DMS53 treated with DMSO at 0.1 percent for 48 hours (cell line): ENCODE data around the gene COX14.

ENCODE experiments used
- DNase-seq: peaks from one replicate; lab custom pipeline; 2025; ENCODE audit not compliant: unreplicated experiment; lab: John Stamatoyannopoulos, UW

The COX14 gene

DNA sequence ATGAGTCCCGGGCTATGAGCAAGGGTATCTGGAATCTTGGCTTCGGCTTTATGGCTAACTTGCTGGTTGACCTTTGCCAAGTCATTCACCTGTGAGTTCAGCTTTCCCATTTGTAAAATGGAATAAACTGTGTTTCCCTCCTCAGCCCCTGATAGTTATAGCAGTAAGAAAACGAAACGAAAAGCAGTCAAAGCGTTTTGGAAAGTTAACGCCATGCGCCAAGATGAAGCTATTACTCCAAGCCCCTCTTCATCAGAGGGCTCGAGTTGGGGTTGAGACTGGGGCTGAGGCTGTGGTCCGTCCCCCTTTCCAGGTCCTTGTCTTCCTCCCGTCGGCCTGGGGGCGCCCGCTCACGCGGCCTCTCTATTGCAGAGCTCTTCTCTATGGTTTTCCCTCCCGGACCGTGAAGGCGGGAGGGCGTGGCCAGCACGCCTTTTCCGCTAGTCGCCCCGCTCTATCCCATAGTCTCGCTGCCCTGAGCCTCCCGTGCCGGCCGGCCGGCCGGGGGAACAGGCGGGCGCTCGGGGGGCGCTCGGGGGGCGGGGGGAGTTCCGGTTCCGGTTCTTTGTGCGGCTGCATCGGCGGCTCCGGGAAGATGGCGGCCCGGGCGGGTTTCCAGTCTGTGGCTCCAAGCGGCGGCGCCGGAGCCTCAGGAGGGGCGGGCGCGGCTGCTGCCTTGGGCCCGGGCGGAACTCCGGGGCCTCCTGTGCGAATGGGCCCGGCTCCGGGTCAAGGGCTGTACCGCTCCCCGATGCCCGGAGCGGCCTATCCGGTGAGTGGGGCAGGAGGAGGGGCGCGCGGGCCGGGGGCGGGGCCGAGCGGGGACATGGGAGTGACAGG, 27.0 kb upstream of the COX14 start, which contains the start of gene SMARCD1:
Gene SMARCD1 (plus strand): TSS at position 568 of the 840 bp plus-strand sequence. CDS start 28 bp downstream, at position 596.
- peak; percentile 87 for DNase-seq

DNA sequence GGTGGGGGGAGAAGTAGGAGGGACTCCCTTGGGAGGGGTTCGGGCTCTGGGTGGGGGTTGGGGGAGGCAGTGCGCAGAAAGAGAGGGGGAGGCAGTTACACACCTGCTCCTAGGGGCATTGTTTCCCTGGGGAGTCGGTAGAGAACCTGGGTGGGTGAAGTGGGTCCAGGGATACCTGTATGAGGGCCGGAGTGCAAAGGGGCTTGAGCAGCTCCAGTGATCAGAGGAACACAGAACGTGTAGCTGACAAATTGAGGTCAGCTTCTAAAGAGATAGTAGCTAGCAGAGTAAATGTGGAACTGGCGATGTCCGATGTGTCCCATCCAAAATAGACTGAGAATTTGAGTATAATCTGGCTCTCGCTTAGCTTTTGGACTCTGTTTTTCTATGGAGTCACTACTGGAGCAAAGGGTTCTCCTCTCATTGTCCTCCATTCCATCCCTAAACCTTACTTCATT, 26.4 kb upstream of the COX14 start:
- no peak for DNase-seq

DNA sequence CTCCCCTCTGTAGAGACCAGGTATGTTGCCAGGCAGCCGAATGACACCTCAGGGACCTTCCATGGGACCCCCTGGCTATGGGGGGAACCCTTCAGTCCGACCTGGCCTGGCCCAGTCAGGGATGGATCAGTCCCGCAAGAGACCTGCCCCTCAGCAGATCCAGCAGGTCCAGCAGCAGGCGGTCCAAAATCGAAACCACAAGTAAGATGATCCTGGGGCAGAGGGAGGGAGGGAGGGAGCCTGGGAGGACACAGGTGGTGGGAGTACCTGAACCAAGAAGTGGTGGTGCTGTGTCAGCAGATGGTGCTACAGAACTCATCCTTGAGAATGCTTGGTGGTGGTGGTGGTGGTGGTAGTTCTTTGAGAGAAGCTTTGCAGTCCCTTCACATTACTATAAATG, 25.9 kb upstream of the COX14 start:
- no peak for DNase-seq

DNA sequence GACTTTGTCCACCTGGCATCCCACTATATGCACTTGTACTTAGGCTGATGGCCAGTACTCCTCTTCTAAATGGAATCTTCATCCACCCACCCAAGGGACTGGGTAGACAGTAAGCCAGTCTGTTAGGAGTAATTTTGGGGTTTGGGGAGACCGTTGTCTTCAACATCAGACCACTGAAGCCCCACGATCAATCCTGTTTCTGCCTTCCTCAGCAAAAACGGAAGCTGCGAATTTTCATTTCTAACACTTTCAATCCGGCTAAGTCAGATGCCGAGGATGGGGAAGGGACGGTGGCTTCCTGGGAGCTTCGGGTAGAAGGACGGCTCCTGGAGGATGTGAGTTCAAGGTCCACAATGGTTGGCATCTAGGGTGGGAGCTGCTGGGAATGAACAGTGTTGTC, 24.9 kb upstream of the COX14 start:
- no peak for DNase-seq

DNA sequence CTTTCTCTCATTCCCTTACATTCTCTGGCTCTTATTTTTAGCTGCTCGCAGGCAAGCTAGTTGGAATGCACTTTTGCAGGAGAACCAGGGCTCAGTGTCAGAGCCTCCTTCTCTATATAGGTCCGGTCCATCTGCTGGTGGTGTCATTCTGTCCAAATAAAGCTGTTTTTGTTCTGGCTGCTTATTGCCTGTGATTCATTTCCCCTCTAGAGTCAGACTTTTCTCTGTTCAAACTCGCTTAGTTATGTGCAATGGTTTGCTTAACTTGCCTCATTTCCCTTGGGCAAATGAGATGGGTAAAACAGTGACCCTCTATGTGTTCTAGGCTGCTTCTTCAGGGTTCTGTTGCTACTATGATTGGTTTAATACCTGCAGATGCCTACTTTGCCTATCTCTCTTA, 24.0 kb upstream of the COX14 start:
- DNase-seq: no peak

DNA sequence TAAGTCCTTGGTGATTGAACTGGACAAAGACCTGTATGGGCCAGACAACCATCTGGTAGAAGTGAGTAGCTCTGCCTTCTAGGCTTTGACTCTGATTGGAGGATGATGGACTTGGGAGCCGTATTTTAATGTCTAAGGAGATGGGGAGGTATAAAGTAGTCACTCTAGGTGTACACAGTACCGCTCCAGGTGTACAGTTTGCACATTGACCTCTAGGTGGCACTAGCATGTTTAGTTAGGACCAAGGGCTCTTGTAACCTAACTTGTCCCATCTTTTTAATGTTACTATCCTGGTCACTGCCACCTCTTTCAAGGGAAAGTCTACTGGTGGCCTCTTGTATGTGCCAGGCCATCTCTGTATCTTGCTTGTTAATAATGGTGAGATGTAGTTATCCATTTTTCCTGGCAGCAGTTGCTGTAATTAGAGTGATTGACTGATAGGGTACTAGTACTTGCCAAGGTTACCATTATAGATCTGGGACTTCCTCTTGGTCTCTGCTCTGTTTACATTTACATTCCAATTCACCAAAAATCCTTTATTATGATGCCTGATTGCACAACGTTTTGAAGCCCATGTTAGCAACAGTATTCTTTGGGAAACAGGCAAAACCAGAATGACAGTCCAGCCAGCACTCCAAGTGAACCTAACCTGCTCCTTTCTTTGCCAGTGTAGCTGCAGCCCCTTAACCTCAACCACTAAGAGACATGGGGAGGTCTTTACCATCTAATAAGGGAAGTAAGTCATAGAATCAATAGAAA, 23.3 kb upstream of the COX14 start:
- peak; percentile 72 for DNase-seq

DNA sequence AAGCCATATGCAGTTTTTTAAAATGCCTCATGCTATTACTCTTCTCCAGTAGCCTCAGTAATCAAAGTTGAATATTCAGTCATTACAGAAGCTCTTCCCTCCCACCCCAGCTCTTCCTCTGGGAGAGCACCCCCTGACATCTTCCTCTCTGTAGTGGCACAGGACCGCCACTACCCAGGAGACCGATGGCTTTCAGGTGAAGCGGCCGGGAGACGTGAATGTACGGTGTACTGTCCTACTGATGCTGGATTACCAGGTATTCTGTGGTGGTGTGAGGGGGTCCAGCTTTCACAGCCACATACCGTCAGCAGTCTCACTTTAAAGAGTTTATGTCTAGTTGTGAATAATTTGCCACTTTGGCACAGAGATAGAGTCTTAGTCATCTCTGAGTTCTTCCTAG, 22.3 kb upstream of the COX14 start:
- no peak for DNase-seq

DNA sequence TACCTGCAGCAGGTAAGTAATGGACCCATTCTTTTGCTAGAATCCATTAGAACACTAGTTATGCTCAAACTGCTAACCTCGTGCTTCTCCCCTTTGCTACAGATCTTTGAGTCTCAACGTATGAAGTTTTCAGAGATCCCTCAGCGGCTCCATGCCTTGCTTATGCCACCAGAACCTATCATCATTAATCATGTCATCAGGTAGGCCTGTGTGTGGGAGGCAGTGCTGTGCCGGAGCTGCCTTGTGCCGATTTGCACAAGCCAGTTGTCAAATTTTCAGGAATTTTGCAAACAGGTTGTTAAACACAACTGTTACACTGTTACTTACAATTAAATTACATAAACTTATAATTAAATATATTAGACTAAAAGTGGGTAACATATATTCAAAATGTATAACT, 21.6 kb upstream of the COX14 start:
- DNase-seq: no peak

DNA sequence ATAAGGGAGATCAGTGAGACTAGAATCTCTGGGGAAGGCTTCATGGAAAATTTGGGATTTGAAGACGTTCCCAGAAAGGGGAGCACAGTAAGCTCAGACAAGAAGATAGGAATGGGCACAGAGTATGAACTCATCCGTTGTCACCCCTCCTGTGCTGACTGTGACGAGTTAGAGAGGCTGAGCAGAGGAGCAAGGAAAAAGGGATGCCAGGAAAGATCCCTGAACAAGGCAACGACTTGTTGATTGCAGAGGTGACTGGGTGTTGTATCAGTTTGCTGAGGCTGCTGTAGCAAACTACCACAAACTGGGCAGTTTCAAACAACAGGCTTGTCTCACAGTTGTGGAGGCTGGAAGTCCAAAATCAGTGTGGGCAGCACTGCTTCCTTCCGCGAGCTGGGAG, 14.1 kb upstream of the COX14 start:
- DNase-seq: no peak

DNA sequence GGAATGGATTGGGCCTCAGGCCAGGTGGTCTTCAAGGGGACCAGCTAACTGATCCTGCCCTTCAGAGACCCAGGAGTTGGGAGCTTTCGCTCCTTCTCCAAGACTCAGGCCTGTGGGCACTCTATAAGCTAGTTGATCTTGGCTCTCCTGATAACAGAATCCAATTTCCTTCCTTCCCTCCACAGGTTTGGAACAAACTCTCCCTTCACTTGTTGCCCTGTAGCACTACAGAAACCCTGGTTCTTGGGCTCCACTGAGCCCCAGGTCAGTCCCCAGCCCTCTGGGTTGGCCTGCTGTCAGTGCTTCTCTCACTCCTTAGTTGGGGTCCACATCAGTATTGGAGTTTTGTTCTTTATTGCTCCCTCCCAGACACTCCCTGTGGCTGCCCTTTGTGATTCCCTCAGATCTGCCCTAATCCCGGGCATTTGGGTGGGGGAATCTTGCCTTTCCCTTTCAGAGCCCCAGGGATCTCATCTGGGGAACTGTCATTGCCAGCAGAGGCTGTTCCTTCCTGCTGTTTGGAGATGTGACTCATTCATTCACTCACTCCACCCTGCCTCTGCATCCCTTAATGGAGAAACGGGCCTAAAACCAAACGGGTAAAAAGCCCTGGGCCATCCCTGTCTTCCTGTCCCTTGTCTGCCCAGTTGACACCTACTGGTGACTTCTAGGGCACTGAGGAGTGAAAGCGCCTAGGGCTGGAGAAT, 12.6 kb upstream of the COX14 start:
- DNase-seq: no peak

DNA sequence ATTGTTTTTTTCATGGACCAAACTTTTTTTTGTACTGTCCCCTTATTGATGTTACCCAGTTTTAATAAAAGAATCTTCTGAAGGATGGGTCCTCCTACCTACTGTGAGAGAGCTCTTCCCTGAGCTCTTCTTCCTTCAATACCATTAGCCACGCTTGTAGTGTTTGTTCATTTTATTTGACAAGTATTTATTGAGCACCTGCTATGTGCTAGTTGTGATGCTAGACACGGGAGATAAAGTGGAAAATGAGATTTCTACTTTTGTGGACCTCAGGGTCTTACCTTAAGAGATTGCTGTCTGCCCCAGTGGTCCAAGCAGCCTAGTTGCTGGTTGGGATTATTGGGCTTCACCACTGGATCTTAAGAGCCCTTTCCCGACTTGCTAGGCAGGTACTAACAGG, 11.5 kb upstream of the COX14 start:
- no peak for DNase-seq

DNA sequence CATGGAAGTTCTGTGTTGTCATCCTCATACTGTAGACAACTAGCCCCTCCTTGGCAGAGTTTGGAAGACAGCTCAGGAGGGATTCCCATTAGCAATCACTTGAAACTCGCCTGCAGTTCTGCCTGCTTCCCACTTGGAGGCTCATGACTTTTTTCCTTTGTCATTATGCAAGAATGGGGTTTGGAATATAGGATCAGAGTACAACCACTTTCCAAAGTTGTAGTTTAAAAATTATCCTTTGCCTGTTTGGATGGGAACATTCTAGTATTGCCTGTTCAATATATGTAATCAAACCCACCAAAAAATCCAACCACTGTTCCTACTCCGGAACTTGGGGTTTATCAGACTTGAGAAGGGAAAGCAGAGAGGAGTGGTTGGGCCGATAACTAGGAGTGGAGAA, 10.4 kb upstream of the COX14 start:
- no peak for DNase-seq

DNA sequence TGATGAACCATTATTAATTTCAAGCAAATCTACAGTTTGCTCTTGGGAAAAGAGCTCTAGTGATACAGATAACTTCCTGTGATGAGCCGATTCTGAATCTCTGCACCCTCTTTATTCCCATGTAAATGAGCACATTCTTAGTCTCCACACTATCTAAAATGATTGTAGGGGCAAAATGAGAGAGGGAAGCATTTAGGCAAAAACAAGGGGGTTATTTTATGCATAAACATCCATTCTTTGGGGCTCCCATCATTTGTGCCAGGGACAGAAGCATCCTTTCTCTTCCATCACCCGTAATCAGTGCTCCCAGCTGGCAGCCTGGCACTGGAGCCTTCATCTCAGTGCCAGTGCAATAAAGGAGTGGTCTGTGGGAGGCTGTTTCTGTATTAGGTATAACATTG, 9.9 kb upstream of the COX14 start:
- no peak for DNase-seq

DNA sequence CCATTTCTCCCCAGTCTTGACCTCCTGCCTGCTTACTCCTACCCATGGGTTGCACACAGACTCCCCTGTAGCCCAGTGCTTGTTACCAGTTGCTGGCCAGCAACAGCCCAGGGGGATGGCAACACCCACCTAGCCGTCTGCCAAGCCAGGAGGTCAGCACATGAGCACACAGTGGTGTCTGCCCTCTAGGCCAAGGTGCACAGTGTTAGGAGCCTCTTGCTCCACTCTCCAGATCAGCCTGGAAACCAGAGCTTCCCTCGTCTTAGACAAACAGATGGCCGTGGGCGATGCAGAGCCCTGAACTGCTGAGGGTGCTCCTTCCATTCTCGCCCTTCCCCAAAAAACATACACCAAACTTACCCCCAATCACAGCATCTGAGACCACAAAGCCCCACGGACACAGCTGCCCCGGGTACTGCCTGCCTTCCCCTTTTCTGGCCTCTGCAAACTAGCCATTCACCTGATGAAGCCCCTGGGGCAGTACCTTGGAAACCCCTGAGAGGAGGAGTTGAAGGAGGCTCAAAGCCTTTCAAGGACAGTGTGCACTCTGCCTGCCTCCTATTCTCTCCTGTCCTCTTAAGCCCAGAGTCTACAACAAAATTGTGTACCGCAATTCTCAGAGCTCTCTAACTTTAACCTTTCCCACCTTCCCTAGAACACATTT, 9.3 kb upstream of the COX14 start:
- DNase-seq: no peak

DNA sequence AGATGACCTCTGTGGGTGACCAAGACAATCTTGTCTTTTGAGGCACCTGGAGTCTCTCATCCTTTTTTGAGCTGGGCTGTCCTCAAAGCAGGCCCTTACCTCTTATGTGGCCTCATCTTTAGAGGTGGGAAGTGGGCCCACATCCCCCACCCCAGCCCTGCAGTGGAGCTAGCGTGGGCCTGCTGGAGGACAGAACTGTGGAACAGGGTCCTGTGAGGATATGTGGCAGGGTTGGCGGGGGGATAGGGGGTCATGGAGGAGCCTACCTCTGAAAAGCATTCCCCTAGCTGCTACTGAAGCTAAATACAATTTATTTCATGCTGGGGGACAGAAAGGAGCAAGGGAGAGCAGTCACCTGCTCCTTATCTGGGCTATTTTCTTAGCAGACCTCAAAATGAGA, 8.7 kb upstream of the COX14 start:
- no peak for DNase-seq

DNA sequence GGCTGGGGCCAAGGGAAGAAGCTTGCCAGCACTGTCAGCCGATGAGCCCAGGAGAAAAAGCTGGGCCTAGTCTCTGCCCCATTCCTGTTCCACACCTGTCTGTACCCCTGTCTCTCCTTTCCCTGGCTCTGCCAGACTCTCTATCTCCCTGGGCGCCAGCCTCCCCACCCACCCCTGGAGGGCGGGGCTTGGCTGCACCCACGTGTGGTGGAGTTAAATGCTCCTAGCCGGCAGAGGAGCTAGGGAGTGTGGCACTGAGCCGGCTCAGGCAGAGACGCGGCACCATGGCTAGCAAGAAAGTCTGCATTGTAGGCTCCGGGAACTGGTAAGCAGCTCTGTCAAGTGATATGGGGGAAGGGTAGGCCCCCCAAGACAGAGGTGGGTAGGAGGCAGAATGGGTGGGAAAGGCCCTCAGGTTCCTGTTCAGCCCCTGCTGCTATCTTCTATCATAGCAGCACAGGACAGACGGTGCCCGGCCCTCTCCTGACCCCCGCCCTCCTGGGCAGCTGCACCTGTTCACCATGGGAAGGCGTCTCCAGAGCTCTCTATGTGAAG, 8.2 kb upstream of the COX14 start, which contains the start of gene GPD1:
Gene GPD1 (plus strand): TSS at position 242 of the 555 bp plus-strand sequence. CDS start 43 bp downstream, at position 285.
- DNase-seq: peak; percentile 52

DNA sequence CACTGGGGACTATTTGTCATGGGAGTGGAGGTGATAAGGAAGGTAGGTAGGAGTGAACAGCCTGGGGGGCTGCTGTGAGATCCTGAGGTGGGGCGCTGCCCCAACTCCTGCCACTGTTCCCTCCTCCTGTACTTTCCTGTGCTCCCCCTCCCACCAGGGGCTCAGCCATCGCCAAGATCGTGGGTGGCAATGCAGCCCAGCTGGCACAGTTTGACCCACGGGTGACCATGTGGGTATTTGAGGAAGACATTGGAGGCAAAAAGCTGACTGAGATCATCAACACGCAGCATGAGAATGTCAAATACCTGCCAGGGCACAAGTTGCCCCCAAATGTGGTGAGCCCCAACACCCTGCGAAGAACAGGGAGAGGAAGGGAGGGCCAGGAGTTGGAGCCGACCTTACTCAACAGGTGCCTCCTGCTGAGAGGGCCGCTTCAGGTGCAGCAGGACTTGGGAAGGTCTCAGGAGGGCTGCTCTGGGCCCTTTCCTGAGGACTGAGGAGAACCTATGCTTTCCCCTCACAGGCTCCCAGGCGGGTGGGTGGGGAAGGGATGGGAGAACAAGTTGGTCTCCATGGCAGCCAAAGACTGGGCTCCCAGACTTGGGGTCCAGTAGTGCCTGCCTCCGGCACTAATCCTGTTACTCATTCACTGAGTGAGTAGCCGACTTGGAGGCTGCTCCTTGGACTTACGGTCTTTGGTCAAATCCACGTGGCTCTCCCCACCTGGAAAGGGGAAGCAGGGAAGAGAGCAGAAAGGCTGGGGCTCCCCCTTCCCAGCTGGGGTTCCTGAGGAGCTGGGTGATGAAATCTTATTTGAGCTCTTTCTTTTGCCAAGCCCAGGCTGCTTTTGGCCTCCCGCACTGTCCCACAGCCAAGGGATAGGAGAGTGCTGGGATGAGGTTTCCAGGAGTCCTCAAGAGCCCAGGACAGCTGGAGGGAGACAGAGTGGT, 7.3 kb upstream of the COX14 start:
- no peak for DNase-seq

DNA sequence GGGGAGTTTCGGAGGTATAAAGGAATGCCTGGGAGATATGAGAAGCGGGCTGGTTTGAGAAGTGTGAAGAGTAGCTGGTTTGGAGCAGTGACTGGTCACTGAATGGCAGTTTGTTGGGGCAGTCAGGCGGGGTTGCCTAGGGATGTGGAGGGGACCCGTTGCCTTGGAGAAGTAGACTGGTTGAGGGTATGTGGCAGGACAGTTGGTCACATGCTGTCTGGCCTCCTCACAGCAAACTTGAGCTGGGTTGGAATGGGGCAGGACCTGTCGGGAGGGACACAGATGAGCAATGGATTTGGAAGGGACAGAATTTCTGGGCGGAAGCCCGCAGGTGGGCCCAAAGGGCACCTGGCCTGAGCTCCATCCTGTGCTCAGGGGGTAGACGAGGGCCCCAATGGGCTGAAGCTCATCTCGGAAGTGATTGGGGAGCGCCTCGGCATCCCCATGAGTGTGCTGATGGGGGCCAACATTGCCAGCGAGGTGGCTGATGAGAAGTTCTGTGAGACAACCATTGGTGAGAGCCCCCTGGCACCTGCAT, 6.1 kb upstream of the COX14 start:
- no peak for DNase-seq

DNA sequence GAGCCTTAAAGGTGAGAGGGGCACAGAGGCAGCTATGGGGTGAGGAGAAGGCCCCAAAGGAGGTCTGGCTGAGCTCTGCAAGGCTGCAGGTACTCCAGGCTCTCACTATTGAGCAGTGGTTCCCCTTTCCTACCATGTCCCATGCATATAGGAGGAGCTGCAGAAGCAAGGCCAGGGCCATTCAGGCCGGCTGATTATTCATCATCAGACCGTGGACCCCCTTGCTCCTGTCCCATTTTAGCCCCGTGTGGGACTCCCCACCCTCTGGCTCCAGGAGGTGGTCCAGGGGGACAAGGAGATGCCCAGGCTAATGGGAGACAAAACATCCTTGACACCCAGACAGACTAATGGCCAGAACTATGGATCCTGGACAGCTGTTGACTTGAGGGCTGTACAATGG, 5.1 kb upstream of the COX14 start:
- DNase-seq: no peak
